Stimulated activated CD4-positive, alpha-beta T cell treated with anti-CD3 and anti-CD28 coated beads, Interleukin-4, amount 100 ng/mL, for 4 hours (primary cell): ENCODE results near the gene CYP2C9.
"Not testable (repeated sequence)": the region's sequence is repeated elsewhere in the genome, so short reads cannot be mapped to it uniquely, and the experiment has no call there.

Experiments used
- DNase-seq, 2 experiments: peaks; one replicate each; pipeline ENCODE4 v3.0.0-alpha.2; 2020

Gene CYP2C9

GRCh38 chr10:94938383-94938782 lies at the start of gene CYP2C9:
TSS of gene CYP2C9 (plus strand) at chr10:94938658. CDS start at chr10:94938683, 25 bp downstream.
- no peak for DNase-seq

GRCh38 chr10:94889123-94889522 lies 49.3 kb upstream of the CYP2C9 start:
- DNase-seq: no peak

- no peak for DNase-seq
Observed at GRCh38 chr10:94890264-94891022, 48.0 kb upstream of the CYP2C9 start.

GRCh38 chr10:94898414-94898813 lies 40.0 kb upstream of the CYP2C9 start:
- not testable (repeated sequence) for DNase-seq

- DNase-seq: no peak
Observed at GRCh38 chr10:94902080-94902479, 36.4 kb upstream of the CYP2C9 start.

- no peak for DNase-seq
Observed at GRCh38 chr10:94902570-94902969, 35.9 kb upstream of the CYP2C9 start.

- DNase-seq: not testable (repeated sequence)
Observed at GRCh38 chr10:94904506-94905148, 33.8 kb upstream of the CYP2C9 start.

- no peak for DNase-seq
Observed at GRCh38 chr10:94916423-94916822, 22.0 kb upstream of the CYP2C9 start.

GRCh38 chr10:94936721-94937120 lies 1.7 kb upstream of the CYP2C9 start:
- DNase-seq: no peak

- DNase-seq: not testable (repeated sequence)
Observed at GRCh38 chr10:94943432-94944103, 5.1 kb downstream of the CYP2C9 start.

GRCh38 chr10:94946181-94946580 lies 7.7 kb downstream of the CYP2C9 start:
- DNase-seq: not testable (repeated sequence)

- DNase-seq: no peak
Observed at GRCh38 chr10:94963901-94964300, 25.4 kb downstream of the CYP2C9 start.

GRCh38 chr10:94983555-94983954 lies 45.1 kb downstream of the CYP2C9 start:
- no peak for DNase-seq

- DNase-seq: no peak
Observed at GRCh38 chr10:94989192-94989591, 50.7 kb downstream of the CYP2C9 start.

GRCh38 chr10:94991243-94991888 lies 52.9 kb downstream of the CYP2C9 start:
- DNase-seq: no peak

GRCh38 chr10:94992811-94993210 lies 54.4 kb downstream of the CYP2C9 start:
- no peak for DNase-seq

GRCh38 chr10:94997741-94998174 lies 59.3 kb downstream of the CYP2C9 start:
- DNase-seq: no peak

GRCh38 chr10:95026461-95026860 lies 88.0 kb downstream of the CYP2C9 start:
- DNase-seq: no peak

GRCh38 chr10:95031656-95032055 lies 93.2 kb downstream of the CYP2C9 start:
- no peak for DNase-seq

- DNase-seq: no peak
Observed at GRCh38 chr10:95034401-95034800, 95.9 kb downstream of the CYP2C9 start.

GRCh38 chr10:95035332-95036295 lies 97.2 kb downstream of the CYP2C9 start:
- no peak for DNase-seq

- DNase-seq: no peak
Observed at GRCh38 chr10:95039281-95039680, 100.8 kb downstream of the CYP2C9 start.
